ENCODE data around the gene PFDN1.

The PFDN1 gene

DNA sequence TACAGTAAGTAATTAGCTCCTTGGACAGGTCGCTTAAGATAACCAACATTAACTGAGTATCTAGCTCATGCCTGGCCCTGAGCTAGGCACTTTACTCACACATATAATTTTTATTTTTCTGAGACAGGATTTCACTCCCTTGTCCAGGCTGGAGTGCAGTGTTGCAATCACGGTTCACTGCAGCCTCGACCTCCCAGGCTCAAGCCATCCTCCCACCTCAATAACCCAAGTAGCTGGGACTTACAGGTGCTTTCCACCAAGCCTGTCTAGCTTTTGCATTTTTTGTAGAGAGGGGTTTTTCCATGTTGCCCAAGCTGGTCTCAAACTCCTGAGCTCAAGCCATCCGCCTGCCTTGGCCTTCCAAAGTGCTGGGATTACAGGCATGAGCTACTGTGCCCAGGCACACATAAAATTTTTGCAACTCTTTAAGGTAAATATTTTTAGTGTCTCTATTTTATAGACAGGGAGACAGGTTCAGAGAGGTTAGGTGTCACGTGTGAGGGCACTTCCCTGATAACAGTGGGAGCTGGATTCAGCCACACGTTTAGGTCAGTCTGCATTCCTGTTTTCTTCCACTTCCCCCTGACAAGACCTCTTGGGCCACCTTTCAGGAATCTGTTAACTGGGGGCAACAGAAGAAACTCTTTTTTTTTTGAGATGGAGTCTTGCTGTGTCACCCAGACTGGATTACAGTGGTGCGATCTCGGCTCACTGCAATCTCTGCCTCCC, 25.3 kb upstream of the PFDN1 start:
- no peak for DNase-seq (ENCODE audit: low spot score)

DNA sequence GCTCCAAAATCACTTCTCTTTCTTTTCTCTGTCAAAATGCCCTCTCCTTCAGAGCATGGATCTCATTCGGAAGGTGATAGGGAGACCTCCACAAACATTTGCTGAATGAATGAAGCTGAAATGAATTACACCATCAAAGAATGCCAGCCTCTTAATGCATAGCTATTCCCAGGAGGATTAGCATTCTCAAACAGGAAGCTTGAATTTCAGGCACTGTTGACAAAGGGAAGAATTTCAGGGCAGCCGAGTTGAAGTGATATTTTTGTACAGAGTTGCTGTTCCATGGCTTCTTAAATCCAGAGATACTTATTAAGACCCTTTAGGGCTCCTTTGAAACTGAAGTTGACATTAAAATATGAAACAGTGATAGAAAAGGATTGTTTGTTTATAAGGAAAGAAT, 24.7 kb upstream of the PFDN1 start:
- no peak for DNase-seq (ENCODE audit: low spot score)

DNA sequence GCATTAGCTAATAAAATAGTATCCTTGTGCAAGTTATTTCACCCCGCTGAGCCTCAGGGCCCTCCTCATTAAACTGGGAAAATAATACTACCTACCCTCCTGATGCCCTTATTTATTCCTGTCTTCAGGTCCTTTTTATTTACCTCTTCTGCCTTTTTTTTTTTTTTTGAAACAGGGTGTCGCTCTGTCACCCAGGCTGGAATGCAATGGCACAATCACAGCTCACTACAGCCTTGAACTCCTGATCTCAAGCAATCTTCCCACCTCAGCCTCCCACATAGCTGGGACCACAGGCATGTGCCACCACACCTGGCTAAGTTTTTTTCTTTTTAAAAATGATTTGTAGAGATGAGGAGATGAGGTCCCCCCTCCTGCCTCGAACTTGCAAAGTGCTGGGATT, 22.6 kb upstream of the PFDN1 start:
- DNase-seq (ENCODE audit: low spot score), result no peak

DNA sequence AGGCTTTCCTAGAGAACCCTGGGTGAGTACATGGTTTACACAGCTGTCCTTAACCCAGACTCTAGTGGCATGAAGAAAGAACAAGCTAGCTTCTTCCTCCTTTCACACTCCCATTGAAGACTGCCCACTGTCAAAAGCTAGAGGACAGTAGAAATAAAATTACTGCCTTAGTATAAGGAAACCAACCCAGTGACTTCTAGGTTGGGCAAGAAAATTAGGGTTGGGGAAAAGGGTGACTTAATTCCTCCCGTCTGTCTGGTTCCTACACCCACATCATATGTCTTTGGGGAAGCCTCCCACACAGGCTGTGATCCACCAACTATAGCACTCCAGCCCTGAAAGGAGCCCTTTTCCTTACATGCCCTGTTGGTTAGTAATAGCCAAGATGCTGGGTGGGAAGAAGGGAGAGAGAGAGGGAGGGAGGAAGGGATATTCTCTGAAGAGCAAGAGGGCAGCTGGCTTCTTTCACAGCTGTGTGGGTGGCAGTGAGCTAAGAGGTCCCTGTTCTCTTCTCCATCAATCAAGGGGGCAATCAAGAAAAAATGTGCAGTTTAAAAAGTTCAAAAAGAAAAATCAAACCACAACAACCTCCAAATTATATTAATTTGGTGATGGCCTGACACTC, 21.8 kb upstream of the PFDN1 start:
- DNase-seq (ENCODE audit: low spot score), result no peak

DNA sequence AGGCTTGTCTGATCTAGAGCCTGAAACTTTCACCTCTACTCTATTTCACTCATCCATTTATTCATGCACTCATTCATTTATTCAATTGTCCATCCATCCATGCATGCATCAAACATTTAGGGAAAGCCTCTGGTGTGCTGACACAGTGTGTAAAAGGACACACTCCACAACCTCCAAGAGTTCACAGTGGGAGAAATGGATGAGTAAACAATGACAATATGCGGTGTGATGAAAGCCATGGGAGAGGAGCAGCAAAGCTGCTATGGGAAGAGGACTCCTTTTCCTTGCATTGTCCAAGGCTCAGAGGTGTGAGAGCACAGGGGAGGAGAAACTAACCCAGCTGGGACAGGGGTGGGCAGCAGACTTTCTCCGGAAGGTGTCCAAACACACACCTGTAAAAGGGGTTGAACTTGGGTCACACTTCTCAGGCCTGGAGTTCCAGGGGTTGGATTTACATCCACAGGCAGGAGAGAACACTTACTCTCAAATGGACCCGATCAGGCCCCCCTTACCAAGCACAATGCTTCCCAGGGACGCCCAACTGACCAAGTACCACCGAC, 21.2 kb upstream of the PFDN1 start:
- DNase-seq (ENCODE audit: low spot score), result no peak

DNA sequence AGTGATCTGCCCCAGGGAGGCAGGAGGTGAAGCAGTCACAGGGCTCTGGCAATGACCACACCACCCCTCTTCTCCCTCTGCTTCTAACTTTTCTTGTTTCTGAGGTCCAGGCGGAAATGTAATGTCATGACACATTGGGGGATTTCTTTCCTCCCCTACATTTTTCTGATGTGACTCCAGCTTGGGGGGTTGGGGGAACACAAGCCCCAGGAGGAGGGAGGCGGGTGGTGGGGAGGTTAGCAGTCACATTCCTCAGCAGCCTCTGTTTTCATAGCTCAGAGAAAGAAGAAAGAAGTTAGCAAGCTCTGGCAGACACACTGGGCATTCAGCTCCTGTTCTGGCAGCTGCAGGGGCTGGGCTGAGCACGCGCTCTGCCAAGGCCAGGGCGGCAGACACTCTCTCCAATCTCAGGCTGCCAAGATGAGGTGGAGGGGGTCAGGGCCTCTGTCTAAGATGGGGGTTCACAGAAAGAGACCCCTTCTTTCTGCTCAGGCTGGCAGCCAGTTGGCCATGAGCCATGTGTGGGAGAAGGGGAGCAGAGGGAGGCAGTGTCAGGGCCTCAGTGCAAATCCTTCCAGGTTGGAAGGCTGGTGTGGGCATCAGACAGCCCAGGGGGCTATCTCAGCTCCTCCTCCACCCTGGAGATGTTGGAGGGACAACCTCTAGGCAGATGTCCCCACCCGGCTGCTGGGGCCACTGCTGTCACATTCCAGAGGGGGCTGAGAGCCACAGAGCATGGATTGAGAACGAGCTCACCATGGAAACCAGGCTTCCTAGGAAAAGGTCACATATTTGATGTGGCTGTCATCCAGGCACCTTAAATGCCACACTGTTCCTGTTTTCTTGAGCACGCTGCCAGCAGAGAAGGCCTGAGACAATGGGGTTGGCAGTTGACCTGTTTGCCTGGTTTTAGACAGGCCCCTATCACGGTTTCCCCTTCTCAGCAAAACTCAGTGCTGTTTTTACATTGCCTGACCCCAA, 20.1 kb upstream of the PFDN1 start:
- peak; percentile 79 for DNase-seq (ENCODE audit: low spot score)

DNA sequence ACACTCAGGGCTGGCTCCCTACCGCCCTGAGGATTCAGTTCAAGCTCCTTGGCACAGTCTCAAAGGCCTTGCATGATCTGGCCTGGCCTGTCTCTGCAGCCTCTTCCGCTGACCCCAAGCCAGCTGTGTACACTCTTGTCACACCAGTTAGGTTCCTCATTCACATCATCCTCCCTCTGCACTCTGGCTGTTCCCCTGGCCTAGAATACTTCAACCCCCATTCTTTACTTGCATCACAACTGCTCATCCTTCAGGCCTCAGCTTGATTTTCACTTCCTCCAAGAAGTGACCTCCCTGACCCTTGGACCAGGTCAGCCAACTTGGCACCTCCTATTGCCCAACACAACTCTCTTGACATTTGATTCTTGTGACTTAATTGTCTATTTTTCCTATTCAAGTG, 18.9 kb upstream of the PFDN1 start:
- DNase-seq (ENCODE audit: low spot score), result no peak

DNA sequence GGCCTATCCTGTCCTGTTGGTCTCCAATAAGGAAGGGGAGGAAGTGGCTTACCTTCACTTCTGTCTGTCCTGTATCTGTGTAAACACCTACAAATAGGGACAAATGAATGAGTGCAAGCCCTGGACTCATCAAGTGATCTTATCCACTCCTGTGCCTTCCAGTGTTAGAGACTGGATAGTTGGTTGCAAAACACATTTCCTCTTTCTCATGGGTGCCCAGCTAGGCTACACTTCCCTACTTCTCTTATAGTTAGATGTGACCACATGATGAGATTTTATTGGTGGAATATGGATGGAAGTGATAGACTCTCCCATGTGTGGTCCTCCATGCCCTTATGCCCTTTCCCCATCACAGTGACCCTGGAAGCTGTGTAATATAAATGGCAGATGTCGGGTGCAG, 16.9 kb upstream of the PFDN1 start:
- DNase-seq (ENCODE audit: low spot score), result no peak

DNA sequence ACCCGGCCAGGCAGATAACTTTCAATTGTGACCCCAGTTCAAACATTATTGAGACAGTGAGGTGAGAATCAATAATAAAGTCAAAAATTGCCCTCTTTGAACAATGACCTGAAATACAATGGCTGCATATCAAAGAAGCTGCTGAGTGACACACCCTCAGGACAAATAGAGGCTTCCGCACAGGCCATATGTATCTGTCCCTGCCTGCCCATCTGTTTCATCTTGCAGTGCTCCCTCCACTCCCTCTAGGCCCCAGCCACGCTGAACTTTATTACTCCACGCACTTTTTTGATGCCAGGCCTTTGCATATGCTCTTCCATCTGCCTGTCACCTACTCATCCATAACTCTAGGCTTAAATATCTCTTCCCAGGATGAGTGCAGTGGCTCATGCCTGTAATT, 15.9 kb upstream of the PFDN1 start:
- no peak for DNase-seq (ENCODE audit: low spot score)

DNA sequence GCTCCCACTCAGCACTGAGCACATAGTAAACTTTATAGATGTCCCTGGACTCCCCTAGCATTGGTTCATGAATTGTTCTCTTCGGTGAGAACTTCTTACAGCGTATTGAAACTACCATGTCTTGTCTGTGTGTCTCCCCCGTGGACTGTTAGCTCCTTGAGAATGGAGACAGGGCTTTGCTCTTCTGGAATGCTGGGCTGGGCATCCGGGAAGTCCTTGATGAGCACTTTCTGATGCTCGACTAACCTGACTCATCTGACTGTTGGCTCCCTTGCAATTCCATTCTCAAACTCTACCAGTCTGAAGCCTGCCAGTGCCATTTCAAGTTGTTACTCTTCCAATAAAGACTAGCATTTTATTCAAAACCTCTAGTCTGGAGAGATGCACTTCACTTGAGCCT, 15.0 kb upstream of the PFDN1 start:
- DNase-seq (ENCODE audit: low spot score), result no peak

DNA sequence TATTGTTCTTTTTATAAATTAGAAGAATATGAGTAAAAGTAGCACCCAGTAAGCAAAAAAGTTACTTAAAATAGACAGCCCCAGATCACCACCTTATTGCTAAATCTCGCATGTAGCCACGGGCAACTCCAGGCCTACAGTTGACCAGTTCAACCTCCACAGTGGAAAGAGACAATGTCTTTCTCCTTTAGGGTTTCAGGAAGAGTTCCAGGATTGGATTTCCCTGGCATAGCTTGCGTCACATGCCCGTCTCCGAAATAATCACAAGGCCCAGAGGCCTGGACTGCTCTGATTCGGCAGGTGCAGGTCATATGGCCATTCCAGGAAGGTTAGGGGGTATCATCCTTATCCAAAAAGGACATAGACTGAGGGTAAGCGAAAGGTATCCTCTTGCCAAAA, 9.9 kb upstream of the PFDN1 start:
- DNase-seq (ENCODE audit: low spot score), result no peak

DNA sequence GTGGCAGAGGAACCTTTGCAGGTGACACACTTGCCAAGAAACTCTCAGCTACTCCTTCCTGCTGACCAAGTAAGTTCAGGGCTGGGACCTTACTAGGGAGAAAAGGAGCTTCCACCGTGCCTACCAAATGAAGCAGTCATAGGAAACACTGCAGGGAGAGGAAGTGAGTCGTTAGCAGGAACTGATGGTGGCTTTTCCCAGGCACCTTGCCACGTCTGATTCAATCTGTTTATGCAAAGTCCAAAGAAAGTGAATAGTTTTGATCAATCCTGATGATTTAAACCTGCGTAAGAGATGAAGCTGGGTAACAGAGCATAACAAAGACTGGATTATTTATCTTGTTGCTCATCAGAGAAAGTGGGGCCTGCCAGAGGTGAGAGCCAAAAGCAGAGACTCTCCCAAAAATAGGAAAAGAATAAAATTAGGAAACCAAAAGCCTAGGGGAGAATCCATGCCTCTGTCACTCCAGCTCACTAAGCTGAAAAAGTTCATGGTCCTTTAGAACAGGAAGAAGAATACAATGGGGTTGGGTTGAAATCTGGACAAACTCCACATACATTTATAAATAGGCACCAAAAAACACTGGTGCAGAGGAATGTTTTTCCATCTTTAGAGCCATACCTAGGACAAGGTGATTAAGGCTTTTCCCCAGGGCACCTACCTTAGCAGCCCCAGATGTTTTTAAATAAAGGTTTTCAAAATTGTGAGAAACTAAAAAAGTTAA, 9.3 kb upstream of the PFDN1 start:
- no peak for DNase-seq (ENCODE audit: low spot score)

DNA sequence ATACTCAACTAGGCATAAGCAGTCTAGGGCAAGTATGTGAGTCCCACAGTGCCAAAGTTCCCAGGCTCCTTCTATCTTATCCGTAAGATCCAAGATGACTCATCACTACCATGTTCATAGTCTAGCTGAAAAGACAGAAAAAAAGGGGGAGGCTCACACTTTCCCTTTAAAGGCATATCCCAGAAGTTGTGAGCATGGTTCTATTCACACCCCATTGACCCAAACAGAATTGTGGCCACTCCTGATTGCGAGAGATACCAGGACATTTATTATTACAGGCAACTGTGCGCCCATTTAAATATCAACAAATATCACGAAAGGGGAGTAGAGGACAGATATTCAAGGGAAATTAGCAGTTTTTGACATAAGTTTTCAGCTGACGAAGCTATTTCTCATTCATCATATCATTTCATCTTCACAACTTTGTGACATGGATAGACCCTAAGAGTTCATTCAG, 8.1 kb upstream of the PFDN1 start:
- DNase-seq (ENCODE audit: low spot score), result no peak

DNA sequence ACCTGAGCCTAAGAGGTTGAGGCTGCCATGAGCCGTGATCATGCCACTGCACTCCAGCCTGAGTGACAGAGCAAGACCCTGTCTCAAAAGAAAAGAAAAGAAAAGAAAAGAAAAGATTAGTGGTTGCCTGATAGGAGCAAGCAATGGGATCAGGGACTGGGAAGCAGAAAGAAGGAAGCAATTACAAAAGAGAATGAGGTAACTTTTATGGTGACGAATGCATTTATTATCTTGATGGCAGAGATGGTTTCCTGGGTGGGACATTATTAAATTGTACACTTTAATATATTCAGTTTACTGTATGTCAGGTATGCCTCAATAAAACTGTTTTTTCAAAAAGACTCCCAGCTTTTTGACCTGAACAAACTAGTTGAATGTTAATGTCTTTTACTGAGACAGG, 7.5 kb upstream of the PFDN1 start:
- DNase-seq (ENCODE audit: low spot score), result no peak

DNA sequence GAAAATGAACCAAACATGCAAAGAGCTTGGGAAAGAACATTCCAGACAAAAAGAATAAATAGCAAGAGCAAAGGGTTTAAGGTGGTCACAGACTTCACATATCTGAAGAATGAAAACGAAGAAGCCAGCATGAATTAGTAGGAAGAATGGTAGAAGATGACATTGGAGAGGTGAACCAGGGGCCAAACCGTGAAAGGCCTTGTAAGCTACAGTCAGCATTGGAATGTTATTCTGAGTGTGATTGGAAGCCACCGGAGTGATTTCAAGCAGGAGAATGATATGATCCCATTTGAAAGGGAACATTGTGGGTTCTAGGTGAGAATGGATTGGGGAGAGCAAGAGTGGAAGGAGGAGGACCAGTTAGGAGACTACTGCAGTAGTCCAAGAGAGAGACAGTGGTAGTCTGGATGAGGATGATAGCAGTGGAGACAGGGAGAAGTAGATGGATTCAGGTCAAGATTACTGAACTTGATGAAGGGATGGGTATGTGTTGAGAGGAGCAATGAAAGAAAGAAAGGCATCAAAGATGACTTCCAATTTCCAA, 6.9 kb upstream of the PFDN1 start:
- DNase-seq (ENCODE audit: low spot score), result no peak

DNA sequence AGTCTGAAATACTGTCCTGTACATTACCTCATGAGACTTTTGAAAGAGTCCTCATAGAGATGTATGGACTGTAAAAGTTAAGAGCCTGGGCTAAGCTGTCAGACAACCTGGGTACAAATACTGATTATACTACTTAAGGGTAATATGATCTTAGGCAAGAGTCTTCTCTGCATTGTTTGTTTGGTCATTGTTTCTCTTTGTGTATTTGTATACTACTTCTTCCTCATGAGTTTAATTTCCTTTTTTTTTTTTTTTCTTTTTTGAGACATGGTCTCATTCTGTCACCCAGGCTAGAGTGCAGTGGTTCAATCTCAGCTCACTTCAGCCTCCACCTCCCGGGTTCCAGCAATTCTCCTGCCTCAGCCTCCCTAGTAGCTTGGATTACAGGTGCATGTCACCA, 2.6 kb upstream of the PFDN1 start:
- DNase-seq (ENCODE audit: low spot score), result no peak

DNA sequence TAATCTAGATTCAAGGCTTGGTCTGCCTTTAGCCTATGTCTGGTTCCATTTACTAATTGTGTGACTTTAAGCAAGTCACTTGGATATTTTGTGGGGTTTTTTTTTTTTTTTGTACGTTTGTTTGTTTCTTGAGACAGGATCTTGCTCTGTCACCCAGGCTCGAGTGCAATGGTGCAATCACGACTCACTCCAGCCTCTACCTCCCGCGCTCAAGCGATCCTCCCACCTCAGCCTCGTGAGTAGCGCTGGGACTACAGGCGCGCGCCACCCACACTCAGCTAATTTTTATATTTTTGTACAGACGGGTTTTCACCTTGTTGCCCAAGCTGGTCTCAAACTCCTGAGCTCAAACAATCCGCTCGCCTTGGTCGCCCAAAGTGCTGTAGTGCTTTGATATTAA, 1.1 kb upstream of the PFDN1 start:
- no peak for DNase-seq (ENCODE audit: low spot score)

DNA sequence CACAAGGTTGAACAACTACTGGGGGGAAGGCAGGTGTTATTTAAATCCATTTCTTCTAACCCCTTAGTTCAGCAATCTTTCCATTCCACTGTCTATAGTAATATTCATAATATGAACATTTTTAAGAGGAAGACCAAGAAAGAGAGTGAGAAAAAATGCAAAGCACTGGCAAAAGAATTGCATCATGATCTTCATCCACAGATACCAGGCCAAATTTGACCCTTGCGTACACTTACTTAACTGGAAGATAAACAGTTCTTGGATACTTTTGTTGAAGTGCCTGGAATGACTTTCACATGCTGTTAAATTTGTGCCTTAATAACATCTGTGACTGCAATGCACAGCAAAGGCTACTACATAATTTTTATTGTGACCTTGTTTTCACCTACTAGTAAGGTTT, 1.8 kb downstream of the PFDN1 start:
- no peak for DNase-seq (ENCODE audit: low spot score)

DNA sequence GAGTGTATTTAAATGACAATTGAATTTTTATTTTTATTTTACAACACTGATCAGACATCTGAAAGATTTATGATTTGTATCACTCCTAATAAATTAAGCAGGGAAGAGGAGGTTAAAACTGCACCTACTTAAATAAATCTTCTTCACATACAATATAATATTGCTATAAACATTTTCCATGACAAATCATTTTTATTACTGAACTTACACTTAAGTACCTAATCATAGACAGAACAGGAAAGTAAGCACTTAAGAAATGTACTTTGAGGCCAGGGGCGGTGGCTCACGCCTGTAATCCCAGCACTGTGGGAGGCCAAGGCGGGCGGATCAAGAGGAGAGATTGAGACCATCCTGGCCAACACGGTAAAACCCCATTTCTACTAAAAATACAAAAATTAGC, 3.8 kb downstream of the PFDN1 start:
- no peak for DNase-seq (ENCODE audit: low spot score)

DNA sequence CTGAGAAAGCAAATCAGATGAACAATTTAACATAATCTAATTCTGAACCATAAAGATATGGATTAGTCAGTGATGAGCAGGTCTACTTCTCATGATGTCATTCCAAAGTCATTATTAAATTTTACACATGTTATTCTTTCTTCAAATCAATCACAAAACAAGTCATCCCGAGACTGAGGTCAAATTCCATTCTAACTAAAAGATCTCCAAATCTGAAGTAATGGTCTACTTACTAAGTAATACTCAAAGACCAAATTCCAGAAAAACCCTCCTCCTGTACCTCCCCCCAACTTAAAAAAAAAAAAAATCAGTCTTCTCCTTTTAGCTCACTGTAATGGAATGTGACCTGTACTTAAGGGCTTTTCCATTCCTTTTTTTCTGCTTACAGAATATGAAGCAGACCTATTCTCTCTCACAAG, 4.7 kb downstream of the PFDN1 start:
- no peak for DNase-seq (ENCODE audit: low spot score)

DNA sequence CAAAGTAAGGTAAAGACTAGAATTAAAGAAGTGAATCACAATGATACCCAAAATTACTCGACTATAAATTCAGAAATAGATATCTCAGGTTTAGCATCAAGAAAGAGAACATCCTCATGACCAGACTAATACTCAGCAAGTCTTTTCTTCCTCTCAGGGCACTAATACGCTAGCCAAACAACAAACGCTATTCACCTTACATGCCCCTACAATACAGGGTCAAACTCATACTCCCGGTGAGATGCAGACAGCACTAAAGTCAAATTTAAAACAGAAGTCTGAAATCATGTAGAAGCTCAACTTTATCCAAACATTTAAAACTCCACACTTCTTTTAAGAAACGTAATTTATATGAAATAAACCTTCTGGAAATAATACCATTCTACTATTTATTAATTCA, 5.6 kb downstream of the PFDN1 start:
- DNase-seq (ENCODE audit: low spot score), result no peak

DNA sequence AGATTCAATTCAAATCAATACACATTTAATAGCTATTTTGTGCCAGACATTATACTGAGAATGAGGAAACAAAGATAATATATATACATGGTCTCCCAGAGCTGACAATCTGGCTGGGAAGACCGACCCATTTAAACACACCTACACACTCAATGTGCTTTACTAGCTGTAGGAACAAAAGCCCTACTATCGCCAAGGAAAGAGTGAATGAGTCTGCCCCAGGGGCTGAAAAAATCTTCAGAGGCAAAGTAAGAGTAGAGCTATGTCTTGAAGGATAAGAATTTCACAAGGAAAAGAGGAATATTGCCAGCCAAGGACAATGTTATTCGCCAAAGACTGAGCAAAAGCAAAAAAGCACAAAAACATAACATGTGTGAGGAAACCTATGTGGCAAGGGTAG, 6.6 kb downstream of the PFDN1 start:
- DNase-seq (ENCODE audit: low spot score), result no peak

Measured in AG08396 (cell line).